ENCODE results near the gene ATN1. TPM values are rescaled to one million over a fixed set of nuclear protein-coding genes. Genes with fewer than 3 reads are reported as not detected.
"Not testable (repeated sequence)": the region's sequence is repeated elsewhere in the genome, so short reads cannot be mapped to it uniquely, and the experiment has no call there.

Gene ATN1
- total and polyA plus RNA-seq, 10 donors = 10.1 to 112 (median 73.1) TPM

- Histone ChIP-seq H3K9me3 (no peaks in the 10 kb centered on the region), H3K27me3 (replicated peaks in 1 of 7) (no peaks in the 10 kb centered on the region), H3K4me1 (peaks cover 10 to 36% (median 21%) of the 10 kb centered on the region in 6 donors), H3K4me3 (peak within 1 kb of the TSS; percentile 54 to 84 (median 64)), H3K27ac (peak within 1 kb of the TSS; percentile 42 to 90 (median 82)), H3K36me3 (peaks cover 0 to 18% (median 0%) of the 10 kb centered on the region in 6 donors)
- 5 to 8% (median 7%) methylated on average over 34 of the region's 34 CpGs for WGBS, 5 donors
- intact Hi-C loops (cut with DNase I; ENCODE audit: low total_unique reads) = no loop called here
- TF ChIP-seq POLR2AphosphoS5 (IDR thresholded peaks at IDR 0.05) (peak; percentile 79 to 90 (median 88)), POLR2A (IDR thresholded peaks at IDR 0.05) (peak in 1 of 3 donors; percentile 54), CTCF (IDR thresholded peaks at IDR 0.05 in 8 of 11, conservative IDR thresholded peaks at IDR 0.05 in 3 of 11) (peak in 1 of 11 experiments; percentile 20)
- peak; percentile 99 for DNase-seq
These were observed 23.2 kb upstream of the ATN1 start, which contains the start of gene LRRC23 for GRCh38 chr12:6904280-6905276. Gene LRRC23, plus strand, starts transcription at chr12:6904822. Its CDS starts 812 bp downstream, at chr12:6905634.

GRCh38 chr12:6905414-6906040, 22.2 kb upstream of the ATN1 start:
- H3K4me1 ChIP-seq = peaks cover 10 to 27% (median 16%) of the 10 kb centered on the region in 6 donors
- intact Hi-C loops (cut with DNase I; ENCODE audit: low total_unique reads) = no loop called here
- peak overlapping the region in 4 of 8 donors; percentile 80 to 90 (median 86) for H3K27ac ChIP-seq
- peaks cover 0 to 18% (median 0%) of the 10 kb centered on the region in 6 donors for H3K36me3 ChIP-seq
- DNase-seq = peak; percentile 55
- H3K4me3 ChIP-seq = peak overlapping the region in 5 of 8 donors; percentile 59 to 84 (median 68)
- no peaks in the 10 kb centered on the region for H3K27me3 ChIP-seq (replicated peaks in 1 of 7)
- WGBS, 5 donors = 71 to 82% (median 74%) methylated on average over 5 of the region's 5 CpGs
- TF ChIP-seq POLR2AphosphoS5 (IDR thresholded peaks at IDR 0.05) = no peak
- no peak for TF ChIP-seq POLR2A (IDR thresholded peaks at IDR 0.05)
- no peak for TF ChIP-seq CTCF (IDR thresholded peaks at IDR 0.05 in 8 of 11, conservative IDR thresholded peaks at IDR 0.05 in 3 of 11)
- no peaks in the 10 kb centered on the region for H3K9me3 ChIP-seq

GRCh38 chr12:6908141-6908540, 19.6 kb upstream of the ATN1 start:
- peaks cover 10 to 27% (median 16%) of the 10 kb centered on the region in 6 donors for H3K4me1 ChIP-seq
- peaks cover 0 to 18% (median 0%) of the 10 kb centered on the region in 6 donors for H3K36me3 ChIP-seq
- H3K27ac ChIP-seq; H3K9me3 ChIP-seq; H3K4me3 ChIP-seq; intact Hi-C loops (cut with DNase I; ENCODE audit: low total_unique reads): not testable (repeated sequence)
- peaks cover 0 to 11% (median 0%) of the 10 kb centered on the region in 7 donors for H3K27me3 ChIP-seq (replicated peaks in 1 of 7)
- DNase-seq = peak; percentile 31
- WGBS, 5 donors = 95 to 99% (median 96%) methylated on average over 11 of the region's 11 CpGs

- no peak overlapping the region for H3K4me3 ChIP-seq
- intact Hi-C loops (cut with DNase I; ENCODE audit: low total_unique reads) = no loop called here
- H3K36me3 ChIP-seq = peaks cover 0 to 18% (median 0%) of the 10 kb centered on the region in 6 donors
- H3K27me3 ChIP-seq (replicated peaks in 1 of 7) = peaks cover 0 to 26% (median 0%) of the 10 kb centered on the region in 7 donors
- H3K9me3 ChIP-seq = no peaks in the 10 kb centered on the region
- H3K4me1 ChIP-seq = peaks cover 9 to 28% (median 16%) of the 10 kb centered on the region in 6 donors
- 88 to 95% (median 90%) methylated on average over 4 of the region's 4 CpGs for WGBS, 5 donors
- peak; percentile 15 for DNase-seq
- TF ChIP-seq POLR2A (IDR thresholded peaks at IDR 0.05) (no peak), CTCF (IDR thresholded peaks at IDR 0.05 in 8 of 11, conservative IDR thresholded peaks at IDR 0.05 in 3 of 11) (no peak), POLR2AphosphoS5 (IDR thresholded peaks at IDR 0.05) (no peak)
- no peak overlapping the region for H3K27ac ChIP-seq
These were observed 18.2 kb upstream of the ATN1 start for GRCh38 chr12:6909421-6910145.

Data from spleen (tissue), 11 donors.